KMS-11 (cell line): ENCODE measurements around the gene SSBP3.

Experiments used
- H2AFZ ChIP-seq: fragments of 200-600 bp; sonication (generic); 2 replicates; pipeline ENCODE4 v1.6.1; 2016; ENCODE audit warnings: antibody characterized with exemption, mixed run types, low read depth
- H3K27ac ChIP-seq: fragments of 200-600 bp; sonication (generic); 2 replicates; pipeline ENCODE4 v1.6.1; 2016; ENCODE audit warnings: mild to moderate bottlenecking, mixed run types
- H3K27me3 ChIP-seq: fragments of 200-600 bp; sonication (generic); 2 replicates; pipeline ENCODE4 v1.6.1; 2017; ENCODE audit warnings: mild to moderate bottlenecking, low read depth, mixed run types, moderate library complexity; ENCODE audit not compliant: insufficient read depth
- H3K36me3 ChIP-seq: fragments of 200-600 bp; sonication (generic); 2 replicates; pipeline ENCODE4 v1.6.1; 2017; ENCODE audit warnings: mild to moderate bottlenecking, mixed run types; ENCODE audit not compliant: insufficient read depth
- H3K4me1 ChIP-seq: fragments of 200-600 bp; sonication (generic); 2 replicates; pipeline ENCODE4 v1.6.1; 2016; ENCODE audit warnings: mild to moderate bottlenecking, low read depth, mixed run types; ENCODE audit not compliant: poor library complexity, severe bottlenecking
- H3K4me2 ChIP-seq: fragments of 200-600 bp; sonication (generic); 2 replicates; pipeline ENCODE4 v1.7.0; 2016; ENCODE audit warnings: mild to moderate bottlenecking, mixed run types
- H3K4me3 ChIP-seq: fragments of 200-600 bp; sonication (generic); IDR thresholded peaks from 2 replicates; pipeline ENCODE4 v1.6.1; 2017; ENCODE audit warnings: low read depth, low read length, mixed read lengths; ENCODE audit not compliant: insufficient read depth
- H3K79me2 ChIP-seq: fragments of 200-600 bp; sonication (generic); 2 replicates; pipeline ENCODE4 v1.6.1; 2016; ENCODE audit warnings: low read depth, mixed run types; ENCODE audit not compliant: insufficient read depth
- H3K9ac ChIP-seq: fragments of 200-600 bp; sonication (generic); 2 replicates; pipeline ENCODE4 v1.6.1; 2016; ENCODE audit warnings: mild to moderate bottlenecking, mixed run types
- H4K20me1 ChIP-seq: fragments of 200-600 bp; sonication (generic); 2 replicates; pipeline ENCODE4 v1.6.1; 2016; ENCODE audit warnings: mild to moderate bottlenecking, mixed run types; ENCODE audit not compliant: insufficient read depth
- CTCF ChIP-seq: fragments of 200-600 bp; sonication (generic); conservative IDR thresholded peaks from 2 replicates; pipeline ENCODE4 v1.6.1; 2017; ENCODE audit warnings: low read depth, mild to moderate bottlenecking, antibody characterized with exemption, low read length, moderate library complexity, mixed read lengths

Gene SSBP3

GRCh38 chr1:54384918-54385726, 21.1 kb downstream of the SSBP3 start:
- Histone ChIP-seq H3K4me3 (no peak overlapping the region), H3K79me2 (peaks cover 7% of the 10 kb centered on the region; the same call in 1 of the 2 replicates), H3K4me2 (no peak overlapping the region), H3K27ac (no peak overlapping the region), H3K9ac (no peak overlapping the region), H3K27me3 (no peaks in the 10 kb centered on the region), H2AFZ (no peak overlapping the region), H4K20me1 (no peaks in the 10 kb centered on the region), H3K36me3 (no peaks in the 10 kb centered on the region), H3K4me1 (peaks cover 15% of the 10 kb centered on the region)
- no peak for TF ChIP-seq CTCF

GRCh38 chr1:54384471-54384870, 21.7 kb downstream of the SSBP3 start:
- no peak overlapping the region for H3K27ac ChIP-seq
- H3K36me3 ChIP-seq: no peaks in the 10 kb centered on the region
- H2AFZ ChIP-seq: no peak overlapping the region
- H4K20me1 ChIP-seq: no peaks in the 10 kb centered on the region
- no peak overlapping the region for H3K9ac ChIP-seq
- no peak for TF ChIP-seq CTCF
- H3K4me1 ChIP-seq: peaks cover 15% of the 10 kb centered on the region
- no peak overlapping the region for H3K4me2 ChIP-seq
- H3K27me3 ChIP-seq: no peaks in the 10 kb centered on the region
- no peak overlapping the region for H3K4me3 ChIP-seq
- peaks cover 12% of the 10 kb centered on the region; the same call in 1 of the 2 replicates for H3K79me2 ChIP-seq

DNA sequence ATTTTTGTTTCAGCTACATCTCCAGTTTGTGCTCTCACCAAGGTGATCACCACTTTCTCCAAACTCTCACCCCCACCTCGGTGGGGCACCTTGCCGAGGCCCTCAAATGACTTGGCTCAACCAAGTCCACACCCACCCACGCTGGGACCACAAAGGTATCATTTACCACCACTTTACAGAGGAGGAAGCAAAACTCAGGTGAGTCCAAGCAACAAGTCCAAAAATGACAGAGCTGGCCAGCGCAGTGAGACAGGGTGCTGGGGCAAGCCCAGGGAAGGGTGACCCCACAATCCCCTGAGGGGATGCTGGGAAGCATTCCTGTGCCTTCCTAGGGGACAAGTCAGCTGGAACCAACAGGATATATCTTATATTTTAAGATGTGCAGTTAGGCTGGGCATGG, 24.7 kb downstream of the SSBP3 start:
- Histone ChIP-seq H4K20me1 (no peaks in the 10 kb centered on the region), H3K79me2 (peaks cover 18% of the 10 kb centered on the region; the same call in 1 of the 2 replicates), H3K36me3 (no peaks in the 10 kb centered on the region), H3K27ac (no peak overlapping the region), H3K4me2 (no peak overlapping the region), H3K27me3 (no peaks in the 10 kb centered on the region), H2AFZ (no peak overlapping the region), H3K4me3 (no peak overlapping the region), H3K4me1 (peaks cover 41% of the 10 kb centered on the region), H3K9ac (no peak overlapping the region)
- TF ChIP-seq CTCF: no peak

- TF ChIP-seq CTCF: no peak
- no peak overlapping the region for H2AFZ ChIP-seq
- H3K27me3 ChIP-seq: no peaks in the 10 kb centered on the region
- H3K4me3 ChIP-seq: no peak overlapping the region
- H3K4me1 ChIP-seq: peaks cover 53% of the 10 kb centered on the region
- no peak overlapping the region; the same call in 1 of the 2 replicates for H3K4me2 ChIP-seq
- H4K20me1 ChIP-seq: no peaks in the 10 kb centered on the region
- H3K9ac ChIP-seq: no peak overlapping the region
- no peak overlapping the region for H3K27ac ChIP-seq
- H3K36me3 ChIP-seq: no peaks in the 10 kb centered on the region
- peaks cover 21% of the 10 kb centered on the region; the same call in 1 of the 2 replicates for H3K79me2 ChIP-seq
These were observed 25.8 kb downstream of the SSBP3 start for GRCh38 chr1:54380290-54380882.
